ENCODE results near the gene NTMT1. TPM values are rescaled to one million over a fixed set of nuclear protein-coding genes. Genes with fewer than 3 reads are reported as not detected.
A peak's percentile ranks its signal among the peaks of the same experiment; 100 is the strongest.
"Not testable (repeated sequence)": the region's sequence is repeated elsewhere in the genome, so short reads cannot be mapped to it uniquely, and the experiment has no call there.

NTMT1 gene
- total RNA-seq, 1 donor from 2014 or later, result 31.5 TPM

DNA sequence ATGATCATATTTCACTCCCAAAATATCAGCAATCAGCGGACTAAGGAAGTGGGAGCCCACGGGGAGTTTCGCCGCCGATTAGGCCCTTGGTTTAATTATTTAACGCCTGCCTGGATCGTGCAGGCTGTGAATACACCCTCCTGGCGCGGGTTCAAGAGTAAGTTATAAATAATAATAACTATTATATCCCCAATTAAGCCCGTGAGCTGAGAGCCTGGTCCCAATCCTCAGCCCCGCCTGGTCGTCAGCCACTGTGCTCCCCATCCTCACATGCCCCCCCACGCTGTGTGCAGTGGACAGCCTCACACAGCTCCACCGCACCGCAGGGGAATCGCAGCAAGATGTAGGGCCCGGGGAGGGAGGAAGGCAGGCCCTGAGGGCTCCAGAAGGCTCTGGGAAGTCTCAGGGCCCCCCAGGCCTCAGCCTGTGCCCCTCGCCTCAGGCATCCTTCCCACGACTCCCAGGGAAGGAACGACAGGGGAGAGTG, 28.6 kb downstream of the NTMT1 start:
- DNase-seq, result no peak

DNA sequence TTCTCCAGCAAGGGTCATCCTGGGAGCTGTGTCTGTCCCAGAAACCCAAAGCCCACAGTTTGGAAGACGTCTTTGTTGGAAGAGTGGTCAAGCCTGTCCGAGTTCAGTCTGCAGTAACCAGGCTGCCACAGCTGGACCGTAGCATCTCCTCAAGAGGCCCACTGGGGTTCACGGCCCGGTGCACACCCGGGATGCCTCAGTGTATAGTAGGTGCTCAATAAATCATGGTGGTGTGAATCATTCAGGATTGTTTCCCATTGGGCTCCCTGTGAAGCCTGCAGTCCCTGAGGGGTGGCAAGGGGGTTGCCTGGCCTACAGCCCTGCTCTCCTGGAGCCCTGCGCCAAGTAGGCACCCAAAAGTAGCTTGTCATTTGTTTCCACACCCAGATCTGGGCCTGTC, 29.2 kb downstream of the NTMT1 start:
- no peak for DNase-seq

DNA sequence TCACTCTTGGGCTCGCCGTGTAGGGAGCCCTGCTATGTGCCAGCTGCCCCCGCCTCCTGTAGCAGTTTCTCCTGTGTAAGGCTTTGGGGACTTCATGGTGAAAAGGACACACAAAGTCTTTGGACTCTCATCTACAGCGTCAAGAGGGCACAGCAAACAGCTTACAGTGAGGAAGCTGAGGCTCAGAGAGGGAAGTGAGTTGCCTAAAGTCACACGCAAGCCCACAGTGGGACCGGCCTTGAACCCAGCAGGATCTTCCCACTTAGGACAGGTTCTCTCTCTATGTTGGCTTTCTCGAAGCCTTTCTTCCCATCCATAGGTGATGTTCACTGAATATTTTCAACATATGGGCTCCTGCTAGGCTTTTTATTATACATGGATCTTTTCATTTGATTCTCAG, 29.7 kb downstream of the NTMT1 start:
- DNase-seq, result no peak

DNA sequence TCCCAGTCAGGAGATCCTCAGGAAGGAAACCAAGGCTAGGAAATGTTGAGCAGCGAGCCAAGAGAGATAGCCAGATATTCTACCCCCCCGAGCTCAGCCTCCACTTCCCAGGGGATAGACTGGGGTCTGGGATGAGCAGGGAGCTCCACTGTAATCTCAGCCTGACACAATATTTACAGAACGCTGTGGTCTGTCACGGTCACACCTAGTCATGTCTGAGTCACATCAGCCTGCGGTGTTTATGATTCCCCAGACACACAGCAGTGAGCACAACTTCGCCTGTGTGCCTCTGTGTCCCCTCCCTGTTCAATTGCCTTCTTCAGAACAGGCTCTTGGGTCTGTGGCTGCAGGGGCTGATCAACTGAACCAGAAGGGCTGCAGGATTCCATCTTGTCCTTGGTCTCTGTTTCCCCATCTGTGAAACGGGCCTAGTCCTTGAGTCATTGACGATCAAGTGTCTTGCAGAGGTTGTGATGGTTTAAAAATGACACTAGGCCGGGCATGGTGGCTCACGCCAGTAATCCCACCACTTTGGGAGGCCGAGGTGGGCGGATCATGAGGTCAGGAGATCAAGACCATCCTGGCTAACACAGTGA, 30.9 kb downstream of the NTMT1 start:
- DNase-seq, result no peak

DNA sequence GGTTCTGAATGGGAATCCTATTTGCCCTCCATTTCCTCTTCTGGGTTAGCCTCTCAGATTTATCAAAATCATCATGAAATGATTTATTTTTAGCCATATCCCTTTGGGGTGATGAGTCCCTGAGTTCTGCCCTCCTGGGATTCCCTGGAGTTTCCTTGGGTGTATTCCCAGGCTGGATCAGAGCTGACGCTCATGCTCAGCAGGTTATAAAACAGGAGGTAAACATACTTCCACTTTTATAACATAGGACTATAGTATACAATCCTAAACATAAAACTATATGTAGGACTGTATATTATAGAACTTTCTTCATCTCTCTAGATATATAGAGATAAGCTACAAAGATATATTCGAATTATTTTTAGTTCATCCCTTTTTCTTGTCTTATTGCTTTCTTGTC, 35.1 kb downstream of the NTMT1 start:
- DNase-seq, result no peak

DNA sequence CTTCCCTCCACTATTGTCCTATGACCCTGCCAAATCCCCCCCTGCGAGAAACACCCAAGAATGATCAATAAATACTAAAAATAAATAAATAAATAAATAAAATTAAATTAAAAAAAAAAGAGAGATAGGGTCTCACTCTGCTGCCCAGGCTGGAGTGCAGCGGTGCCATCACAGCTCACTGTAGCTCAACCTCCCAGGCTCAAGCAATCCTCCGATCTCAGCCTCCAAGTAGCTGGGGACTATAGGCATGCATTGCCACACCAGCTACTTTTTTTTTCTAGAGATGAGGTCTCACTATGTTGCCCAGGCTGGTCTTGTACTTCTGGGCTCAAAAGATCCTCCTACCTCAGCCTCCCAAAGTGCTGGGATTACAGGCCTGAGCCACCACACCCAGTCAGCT, 36.3 kb downstream of the NTMT1 start:
- DNase-seq, result not testable (repeated sequence)

DNA sequence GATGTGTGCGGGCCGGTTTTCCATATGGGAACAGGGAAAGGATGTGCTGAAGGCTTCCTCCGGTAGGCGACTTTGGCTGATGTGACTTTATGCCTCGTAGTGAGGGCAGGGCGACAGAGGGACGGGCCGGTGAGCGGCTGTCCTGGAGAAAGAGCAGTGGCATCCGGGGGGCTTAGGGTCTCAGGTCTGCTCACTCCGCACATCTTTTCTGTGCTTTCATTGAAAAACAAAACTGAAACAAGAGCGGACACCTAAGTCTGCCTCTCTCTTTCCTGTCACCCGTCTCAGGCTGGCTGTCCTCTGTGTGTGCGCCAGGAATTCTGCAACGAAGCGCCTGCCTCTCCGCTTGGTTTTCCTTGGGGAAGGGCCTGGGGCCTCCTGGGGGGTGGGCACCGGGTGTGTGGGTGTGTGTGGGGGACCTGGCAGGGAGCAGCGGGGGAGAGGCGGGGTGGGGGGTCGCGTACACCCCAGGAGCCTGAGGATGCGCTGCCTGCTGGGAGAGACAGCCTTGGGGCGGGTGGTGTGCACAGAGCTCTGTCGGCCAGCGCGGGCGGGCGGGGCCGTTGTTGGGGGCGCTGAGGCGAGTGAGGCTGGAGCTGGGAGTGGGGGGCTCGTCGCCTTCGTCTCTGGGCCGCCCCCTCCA, 38.9 kb downstream of the NTMT1 start:
- no peak for DNase-seq

DNA sequence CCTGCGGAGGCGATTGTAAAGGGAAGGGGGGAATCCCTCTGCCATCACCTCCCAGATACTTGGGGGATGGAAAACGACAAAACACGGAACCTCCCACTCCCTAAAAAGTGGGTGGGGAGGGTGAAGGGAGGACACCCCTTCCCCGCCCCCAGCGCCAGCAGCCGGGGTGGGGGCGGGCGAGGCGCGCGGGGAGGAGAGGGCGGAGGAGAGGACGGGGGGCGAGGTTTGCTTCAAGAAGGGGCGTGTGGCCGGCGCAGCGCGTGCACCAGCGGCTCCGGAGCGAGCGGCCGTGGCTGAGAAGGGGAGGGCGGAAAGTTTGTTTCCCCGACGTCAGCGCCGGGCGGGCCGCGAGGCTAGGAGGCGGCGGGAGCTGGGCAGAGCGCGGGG, 39.4 kb downstream of the NTMT1 start, which contains the start of gene PRRX2:
PRRX2 (plus strand) TSS at position 259 of the 387 bp plus-strand sequence. CDS start 221 bp downstream, outside the sequence.
- peak; percentile 77 for DNase-seq

DNA sequence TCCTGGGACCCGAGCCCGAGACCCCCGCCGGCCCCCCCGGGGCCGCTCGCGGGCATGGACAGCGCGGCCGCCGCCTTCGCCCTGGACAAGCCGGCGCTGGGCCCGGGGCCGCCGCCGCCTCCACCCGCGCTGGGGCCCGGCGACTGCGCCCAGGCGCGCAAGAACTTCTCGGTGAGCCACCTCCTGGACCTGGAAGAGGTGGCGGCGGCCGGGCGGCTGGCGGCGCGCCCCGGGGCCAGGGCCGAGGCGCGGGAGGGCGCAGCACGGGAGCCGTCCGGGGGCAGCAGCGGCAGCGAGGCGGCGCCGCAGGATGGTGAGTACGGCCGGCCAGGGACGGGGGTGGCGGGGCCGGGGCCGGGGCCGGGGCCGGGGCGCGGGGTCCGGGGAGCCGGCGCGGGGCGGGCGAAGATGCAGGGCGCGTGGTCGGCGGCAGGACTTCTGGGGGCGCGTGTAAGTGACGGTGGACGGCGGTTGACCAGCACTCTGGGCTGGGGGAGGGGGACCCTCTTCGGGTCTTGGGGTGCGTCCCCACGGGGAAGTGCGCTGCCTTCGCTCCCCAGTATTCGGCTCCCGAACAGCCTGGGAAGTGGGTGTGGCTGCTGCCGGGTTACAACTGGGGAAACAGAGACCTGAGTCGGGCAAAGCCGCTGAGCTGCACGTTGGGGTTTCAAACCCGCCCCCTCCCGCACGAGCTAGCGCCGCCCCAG, 40.0 kb downstream of the NTMT1 start:
- DNase-seq, result no peak

DNA sequence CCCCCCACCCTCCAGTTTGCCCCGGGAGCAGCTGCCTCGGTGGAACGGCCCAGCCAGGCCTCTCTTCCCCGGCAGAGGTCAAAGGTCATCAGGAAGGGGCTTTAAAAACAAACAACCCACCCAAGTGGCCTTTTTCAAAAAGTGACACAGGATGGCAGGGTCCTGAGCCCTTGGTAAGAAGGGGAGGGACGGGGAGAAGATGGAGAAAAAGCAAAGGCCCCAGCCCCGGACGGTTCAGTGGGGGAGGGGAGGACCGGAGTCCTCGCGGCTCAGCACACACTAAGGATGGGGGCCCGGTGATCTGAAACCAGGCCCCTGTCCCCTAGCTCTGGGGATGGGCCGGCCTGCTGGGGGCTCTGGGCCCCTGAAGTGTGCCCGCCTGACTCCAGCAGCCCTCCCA, 40.6 kb downstream of the NTMT1 start:
- no peak for DNase-seq

DNA sequence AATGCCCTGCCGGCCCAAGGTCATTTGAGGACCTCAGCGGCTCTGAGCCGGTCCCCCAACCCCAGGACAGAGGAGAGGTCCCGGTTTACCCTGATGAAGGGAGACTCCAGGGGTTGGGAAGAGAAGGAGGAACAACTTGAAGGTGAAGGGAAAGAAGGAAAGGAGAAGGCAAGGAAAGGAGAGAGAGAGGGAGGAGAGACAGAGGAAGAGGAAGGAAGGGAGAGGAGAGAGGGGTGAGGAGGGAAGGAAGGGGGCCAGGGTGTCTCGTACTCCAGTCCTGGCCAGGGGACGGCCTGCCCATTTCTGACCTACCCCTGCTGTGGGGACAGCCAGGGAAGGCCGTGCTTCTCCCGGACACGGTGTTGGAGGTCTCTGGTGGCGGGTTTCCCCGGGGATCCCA, 41.4 kb downstream of the NTMT1 start:
- DNase-seq, result no peak

DNA sequence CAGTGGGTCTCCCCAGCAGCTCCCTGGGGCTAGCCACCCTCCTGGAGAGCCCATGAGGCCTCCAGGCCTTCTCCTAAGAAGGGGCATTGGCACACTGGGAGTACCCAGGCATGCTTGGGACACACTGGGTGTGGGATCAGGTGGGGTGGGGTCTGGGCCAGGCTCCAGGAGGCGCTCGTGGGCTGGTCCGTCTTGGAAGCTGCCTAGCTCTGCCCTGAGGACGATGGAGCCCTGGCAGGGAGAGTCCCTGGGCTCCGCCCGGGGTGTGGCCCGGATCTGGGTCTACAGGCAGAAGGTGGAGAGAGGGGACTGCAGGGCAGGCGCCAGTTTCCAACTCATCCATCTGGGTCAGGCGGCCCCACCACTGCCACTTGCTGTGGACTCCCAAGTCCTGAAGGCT, 41.9 kb downstream of the NTMT1 start:
- no peak for DNase-seq

DNA sequence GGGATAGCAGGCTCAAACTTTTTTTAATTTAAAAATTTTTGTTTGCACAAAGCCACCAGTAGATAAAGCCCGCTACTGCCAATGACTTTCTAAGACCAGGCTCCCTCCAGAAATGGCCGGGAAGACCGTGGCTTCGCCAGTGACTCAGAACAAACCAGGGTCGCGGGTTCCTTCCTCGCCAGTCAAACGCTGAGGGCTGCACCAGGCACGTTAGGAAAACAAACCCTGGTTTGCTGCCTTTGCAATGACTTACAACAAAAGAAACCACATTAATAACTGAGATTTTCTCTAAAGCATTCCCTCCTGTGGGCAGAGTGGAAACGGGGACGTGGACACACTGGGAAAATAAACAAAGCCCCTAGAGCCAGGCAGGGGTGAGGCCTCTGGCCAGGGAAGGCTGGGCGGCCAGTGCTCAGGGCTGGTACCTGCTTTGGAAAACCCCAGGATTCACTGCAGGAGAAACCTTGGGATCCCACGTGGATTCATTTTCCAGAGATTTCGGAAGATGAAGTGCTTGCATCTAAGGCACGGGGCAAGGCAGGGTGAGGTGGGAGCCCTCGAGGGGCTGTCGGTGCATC, 43.3 kb downstream of the NTMT1 start:
- DNase-seq, result no peak

DNA sequence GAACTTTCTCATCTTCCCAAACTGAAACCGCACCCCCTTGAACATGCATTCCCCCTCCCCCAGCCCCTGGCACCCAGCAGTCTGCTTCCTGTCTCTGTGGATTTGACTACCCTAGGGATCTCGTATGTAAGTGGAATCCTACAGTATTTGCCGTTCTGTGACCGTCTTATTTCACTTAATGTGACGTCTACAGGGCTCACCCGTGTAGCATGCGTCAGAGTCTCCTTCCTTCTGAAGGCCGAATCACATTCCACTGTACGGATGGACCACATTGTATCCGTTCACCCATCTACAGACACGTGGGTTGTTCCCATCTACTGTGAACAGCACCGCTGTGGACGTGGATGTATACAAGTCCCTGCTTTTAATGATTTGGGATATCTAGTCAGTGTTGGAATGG, 44.0 kb downstream of the NTMT1 start:
- no peak for DNase-seq

DNA sequence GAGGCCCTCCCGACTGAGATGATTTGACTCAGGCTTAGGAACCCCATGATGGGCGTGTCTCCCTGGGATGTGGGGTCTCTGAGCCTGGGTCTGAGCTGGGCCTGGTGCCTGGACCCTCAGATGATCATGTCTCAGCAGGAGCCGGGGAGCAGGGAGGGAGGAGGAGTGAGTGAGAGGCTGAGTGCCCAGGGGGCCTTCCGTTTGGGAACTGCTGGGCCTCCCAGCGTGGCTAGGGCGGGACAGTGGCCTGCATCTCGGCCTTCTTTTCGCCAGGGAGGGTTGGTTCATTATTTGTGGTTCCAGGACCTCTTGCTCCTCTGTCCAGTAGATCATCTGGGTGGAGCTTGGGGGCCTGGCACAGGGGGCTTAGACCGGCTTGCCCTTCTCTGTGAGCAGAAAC, 45.1 kb downstream of the NTMT1 start:
- no peak for DNase-seq

DNA sequence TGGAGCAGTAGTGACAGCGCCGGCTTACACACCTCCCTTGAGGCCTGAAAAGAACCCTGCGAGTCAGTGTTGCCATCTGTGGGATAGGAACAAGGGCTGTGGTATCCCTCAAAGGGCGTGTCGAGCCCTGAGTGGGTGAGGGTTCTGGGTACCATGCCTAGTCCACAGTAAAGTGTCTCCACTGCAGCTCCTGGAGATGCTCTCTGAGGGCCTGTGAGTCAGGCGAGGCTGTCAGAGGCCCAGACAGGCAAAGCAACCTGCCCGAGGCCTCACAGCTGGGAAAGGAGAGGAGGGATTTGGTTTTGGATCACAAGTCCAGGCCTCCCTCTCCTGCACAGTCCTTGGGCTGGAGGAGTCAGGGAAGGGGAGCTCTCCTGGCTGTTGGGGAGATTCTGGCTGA, 45.6 kb downstream of the NTMT1 start:
- no peak for DNase-seq

DNA sequence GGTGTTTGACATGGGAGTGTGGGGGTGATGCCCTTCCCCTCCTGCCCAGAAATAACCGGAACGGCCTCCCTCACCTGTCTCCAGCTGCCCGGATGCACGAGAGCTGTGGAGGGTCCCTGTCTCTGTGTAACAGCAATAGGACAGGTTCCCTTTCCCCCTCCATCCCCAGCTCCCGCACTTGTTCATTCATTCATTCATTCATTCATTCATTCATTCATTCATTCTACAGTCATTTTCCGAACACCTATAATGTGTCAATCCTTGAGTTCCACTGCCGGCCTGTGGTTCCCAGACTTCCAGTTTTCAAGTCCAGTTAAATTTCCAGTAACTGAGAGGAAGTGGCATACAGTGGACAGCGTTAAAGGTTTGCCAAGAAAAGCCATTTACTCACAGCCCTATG, 46.7 kb downstream of the NTMT1 start:
- DNase-seq, result no peak

DNA sequence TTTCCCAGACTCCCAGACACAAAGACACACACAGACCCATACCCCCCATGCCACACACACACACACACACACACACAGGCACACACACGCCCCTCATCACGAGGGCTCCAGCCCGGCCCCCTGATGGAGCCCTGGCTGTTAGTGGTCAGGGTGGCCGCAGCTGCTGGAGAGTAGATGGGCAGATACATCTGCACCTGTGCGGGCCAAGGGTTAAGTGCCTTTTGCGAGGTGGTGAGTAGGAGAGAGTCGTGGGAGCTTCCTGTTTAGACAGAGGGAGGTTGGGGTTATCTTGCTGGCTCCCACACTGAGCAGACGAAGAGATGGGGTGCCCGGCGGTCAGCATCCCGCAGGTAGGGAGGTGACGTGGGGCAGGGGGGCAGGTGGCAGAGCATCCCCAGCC, 47.6 kb downstream of the NTMT1 start:
- no peak for DNase-seq

DNA sequence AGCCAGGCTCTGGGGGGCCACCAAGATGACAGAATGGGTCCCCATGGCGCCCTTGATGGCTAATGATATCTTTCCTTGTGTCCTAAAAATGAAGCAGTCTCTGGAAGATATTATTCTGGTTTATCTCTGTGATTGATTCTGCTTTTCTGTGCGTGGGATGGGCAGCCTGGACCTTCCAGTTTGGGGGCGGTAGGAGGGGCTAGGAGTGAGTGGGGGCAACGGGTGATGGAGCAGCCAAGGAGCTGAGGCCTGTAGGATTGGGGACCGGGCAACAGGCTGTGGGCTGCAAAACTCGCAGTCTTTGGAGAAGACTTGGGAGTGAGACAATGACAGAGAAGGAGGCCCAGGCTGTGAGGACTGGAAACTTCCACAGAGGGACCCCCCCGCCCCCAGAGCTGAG, 48.3 kb downstream of the NTMT1 start:
- no peak for DNase-seq

DNA sequence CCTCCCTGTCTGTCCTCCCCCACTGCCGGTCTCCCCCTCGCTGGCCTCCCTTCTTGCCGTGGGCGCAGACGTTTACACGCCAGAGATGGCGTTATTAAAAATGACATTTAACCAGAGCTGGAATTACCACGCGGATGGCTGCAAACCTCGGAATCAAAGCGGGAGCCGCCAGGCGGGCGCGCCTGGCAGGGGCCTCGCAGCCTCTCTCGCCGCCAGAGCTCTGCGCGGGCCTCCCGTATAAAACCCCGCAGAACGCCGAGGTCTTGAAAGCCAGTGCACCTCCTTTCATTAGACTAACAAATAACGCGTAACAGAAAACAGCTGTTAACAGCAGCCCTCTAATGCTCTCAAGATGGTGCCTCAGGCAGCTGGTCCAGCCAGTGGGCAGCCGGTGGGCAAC, 49.7 kb downstream of the NTMT1 start:
- DNase-seq, result no peak

DNA sequence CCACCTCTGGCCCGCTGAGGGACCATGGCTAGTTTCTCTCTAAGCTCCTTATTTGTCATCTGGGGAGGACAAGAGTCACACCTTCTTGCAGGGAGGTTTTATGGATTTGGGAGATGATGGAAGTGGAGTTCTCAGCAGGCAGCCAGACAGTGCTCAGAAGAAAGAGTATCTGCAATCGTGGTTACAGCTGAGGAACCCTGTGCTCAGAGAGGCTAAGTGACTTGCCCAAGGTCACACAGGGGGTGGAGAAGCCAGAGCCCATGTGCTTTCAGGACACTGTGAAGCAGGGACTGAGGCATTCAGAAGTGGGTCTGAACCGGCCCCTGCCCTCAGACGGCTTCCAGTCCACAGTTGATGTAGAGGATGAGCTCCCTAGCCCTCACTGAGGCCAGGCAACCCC, 50.3 kb downstream of the NTMT1 start:
- DNase-seq, result no peak

DNA sequence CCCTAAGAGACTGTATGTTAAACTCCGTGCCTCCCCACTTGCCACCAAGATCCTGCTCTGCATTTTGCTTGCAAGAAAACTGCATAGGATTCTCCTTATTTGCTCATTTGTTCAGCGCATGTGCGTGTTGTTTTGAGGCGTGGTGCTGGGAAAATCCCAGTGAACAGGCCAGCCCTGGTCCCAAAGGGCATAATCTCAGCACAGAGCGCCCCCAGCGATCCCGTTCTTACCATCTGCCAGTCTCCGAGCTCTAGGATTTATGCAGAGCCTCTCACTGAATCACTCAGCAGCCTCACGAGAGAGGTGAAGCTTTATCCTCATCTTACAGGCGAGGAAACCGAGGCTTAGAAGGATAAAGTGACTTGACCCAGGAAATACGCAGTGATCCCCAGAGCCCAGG, 51.0 kb downstream of the NTMT1 start:
- DNase-seq, result peak; percentile 47

DNA sequence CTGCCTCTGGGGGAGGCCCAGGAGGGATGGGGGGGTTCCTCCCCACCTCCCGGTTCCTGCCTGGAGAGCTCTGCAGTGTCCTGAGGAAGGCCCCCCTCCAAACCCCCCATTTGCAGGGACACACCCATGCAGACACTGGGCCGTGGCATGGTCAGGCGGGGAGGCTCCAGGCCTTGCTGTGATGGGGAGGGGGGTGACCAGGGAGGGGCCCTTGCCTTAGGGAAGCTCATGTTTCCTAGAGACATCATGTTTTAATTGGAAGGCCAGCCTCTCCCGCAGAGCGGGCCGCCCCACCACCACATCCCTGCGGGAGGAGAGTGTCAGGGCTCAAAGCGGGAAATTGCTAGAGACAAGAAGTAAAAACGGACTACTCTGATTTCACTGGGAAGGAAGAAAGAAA, 51.5 kb downstream of the NTMT1 start:
- peak; percentile 71 for DNase-seq

All from tongue (tissue), 2 donors.